AG04450 (cell line): Measurements from ENCODE around the gene RBM19. TPM values are rescaled to one million over a fixed set of nuclear protein-coding genes. Genes with fewer than 3 reads are reported as not detected.

Experiments used
- CTCF ChIA-PET: fragments of 300-600, 350-600 bp; formaldehyde crosslinking; extraction: SDS; loops from one replicate; lab custom pipeline; 2022; ENCODE audit warnings: antibody characterized with exemption, inconsistent platforms; lab: Charles Lee
- POLR2A ChIA-PET: fragments of 350-600 bp; formaldehyde crosslinking; extraction: SDS; loops from one replicate; lab custom pipeline; 2021; ENCODE audit warnings: antibody characterized with exemption, inconsistent platforms; lab: Yijun Ruan, JAX
- DNase-seq: peaks from one replicate; pipeline ENCODE4 v3.0.0-alpha.2; 2011; ENCODE audit warnings: low read depth, low spot score
- H3K27ac ChIP-seq: one replicate; pipeline ENCODE4 v1.5.1; 2012; ENCODE audit warnings: low read depth, low read length, control low read depth
- H3K27me3 ChIP-seq: one replicate; pipeline ENCODE4 v1.6.0; 2012; ENCODE audit warnings: low read length; ENCODE audit not compliant: control insufficient read depth, insufficient read depth
- H3K4me3 ChIP-seq: 2 replicates; pipeline ENCODE4 v1.5.1; 2011; ENCODE audit warnings: mild to moderate bottlenecking, low read depth, low read length, control low read depth
- H3K9me3 ChIP-seq: 2 replicates; pipeline ENCODE4 v1.5.1; 2012; ENCODE audit warnings: low read length; ENCODE audit not compliant: control insufficient read depth, insufficient read depth
- CTCF ChIP-seq: IDR thresholded peaks from 2 replicates; pipeline ENCODE4 v1.5.1; 2011; ENCODE audit warnings: low read depth, low read length, control low read depth, inconsistent platforms
- polyA plus RNA-seq: library from polyadenylated mRNA; depleted of rRNA; stranded (reverse); fragments of >200 nt; gene quantifications from 2 replicates; pipeline ENCODE4 v1.2.3, GENCODE V29; 2011

The RBM19 gene
- polyA plus RNA-seq, 1 experiment, result 10.6 TPM

DNA sequence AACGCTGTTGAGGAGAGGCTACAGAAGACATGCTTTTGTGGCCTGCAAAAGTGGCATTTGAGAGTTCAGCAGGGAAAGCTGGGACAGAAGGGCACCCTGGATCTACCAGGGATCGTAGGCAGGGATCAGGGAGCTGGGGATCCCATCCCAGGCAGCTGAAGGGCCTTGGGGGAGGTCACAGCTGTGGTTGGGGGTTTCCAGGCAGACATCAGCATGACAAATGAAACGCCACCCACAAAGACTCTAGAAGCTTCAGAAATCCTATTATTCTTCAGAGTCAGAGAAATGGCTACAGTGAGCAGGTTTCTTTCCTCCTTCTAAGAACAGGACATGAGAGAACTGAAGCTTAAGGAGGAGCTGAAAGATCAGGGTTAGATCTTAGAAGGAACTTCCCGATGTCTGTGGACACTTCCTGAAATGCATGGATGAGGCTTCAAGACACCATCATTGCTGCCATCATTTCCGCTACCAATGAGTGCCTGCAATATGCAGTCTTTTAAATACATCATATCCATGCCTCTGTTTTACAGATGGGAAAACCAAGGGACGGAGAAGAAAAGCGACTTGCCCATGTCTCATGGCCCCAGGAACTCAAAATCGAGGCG, 104.3 kb downstream of the RBM19 start:
- Histone ChIP-seq H3K27me3 (no peaks in the 10 kb centered on the region), H3K9me3 (no peaks in the 10 kb centered on the region), H3K27ac (peak overlapping the region; percentile 80), H3K4me3 (no peak overlapping the region)
- no peak for DNase-seq
- no peak for TF ChIP-seq CTCF
- CTCF ChIA-PET, result interaction anchor here (0.6 to 1.3 kb wide), 3 partner anchors 24 to 544 kb away, joined by 3 to 6 read pairs (median 4); no protein-coding TSS in a partner anchor
- POLR2A ChIA-PET, result interaction anchor here (0.8 to 1.8 kb wide), 2 partner anchors 9 to 14 kb away, joined by 3 to 4 read pairs; no protein-coding TSS in a partner anchor

GRCh38 chr12:113860950-113861349, 105.2 kb downstream of the RBM19 start:
- CTCF ChIA-PET, result no interaction called here
- Histone ChIP-seq H3K9me3 (no peaks in the 10 kb centered on the region), H3K27me3 (no peaks in the 10 kb centered on the region), H3K4me3 (peak overlapping the region; percentile 17; the same call in 1 of the 2 replicates), H3K27ac (peak overlapping the region; percentile 80)
- DNase-seq, result peak; percentile 86
- POLR2A ChIA-PET, result interaction anchor here (0.8 to 1.8 kb wide), 2 partner anchors 10 to 14 kb away, joined by 3 to 4 read pairs; no protein-coding TSS in a partner anchor
- no peak for TF ChIP-seq CTCF

DNA sequence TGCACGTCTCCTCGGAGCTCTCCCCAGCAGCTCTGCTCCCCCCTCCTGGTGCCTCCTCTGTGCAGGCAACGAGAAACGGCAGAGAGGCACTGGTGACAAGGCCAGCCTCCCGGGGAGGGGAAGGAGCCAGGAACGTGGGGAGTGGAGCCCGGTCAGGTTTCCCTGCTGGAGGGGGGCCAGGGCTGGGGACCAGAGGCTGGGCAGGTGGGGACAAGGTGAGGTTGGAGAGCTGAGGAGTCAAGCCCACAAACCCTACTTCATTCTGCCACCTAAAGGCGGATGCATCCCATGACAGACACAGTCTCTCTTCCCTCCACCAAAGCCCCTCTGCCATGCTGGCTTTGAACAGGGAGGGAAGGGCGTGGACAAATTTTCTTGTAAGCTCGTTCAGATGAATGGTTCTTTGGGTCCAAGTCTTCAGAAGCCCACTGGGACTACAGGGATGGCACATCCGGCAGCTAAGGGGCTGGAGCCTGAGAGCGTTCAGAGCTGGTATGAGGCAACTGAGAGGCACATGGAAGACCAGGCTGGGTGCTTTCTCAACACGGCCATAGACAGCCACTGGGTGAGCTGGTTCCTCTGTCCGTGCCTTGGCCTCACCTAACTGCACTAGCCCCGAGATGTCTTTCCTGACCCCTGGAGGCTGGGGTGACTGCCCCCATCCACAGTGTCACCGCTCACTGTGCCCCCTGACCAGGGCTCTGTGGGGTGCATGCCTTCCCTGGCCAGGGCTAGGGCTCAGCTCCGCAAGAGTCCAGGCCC, 105.9 kb downstream of the RBM19 start:
- POLR2A ChIA-PET, result interaction anchor here (1.8 kb wide), 1 partner anchor 15 kb away, joined by 4 read pairs; no protein-coding TSS in a partner anchor
- peak overlapping the region; percentile 80 for H3K27ac ChIP-seq
- CTCF ChIA-PET, result interaction anchor here (1.5 to 1.8 kb wide), 2 partner anchors 12 to 23 kb away, joined by 3 read pairs; no protein-coding TSS in a partner anchor

GRCh38 chr12:113858841-113859386, 107.2 kb downstream of the RBM19 start:
- CTCF ChIA-PET, result interaction anchor here (1.8 kb wide), 1 partner anchor 11 kb away, joined by 3 read pairs; no protein-coding TSS in a partner anchor
- no peak for DNase-seq

More for the DNA sequence above, 105.9 kb downstream of the RBM19 start:
- no peak overlapping the region for H3K4me3 ChIP-seq
- no peak for TF ChIP-seq CTCF
- no peak for DNase-seq
- no peaks in the 10 kb centered on the region for H3K9me3 ChIP-seq
- no peaks in the 10 kb centered on the region for H3K27me3 ChIP-seq

More at GRCh38 chr12:113858841-113859386, 107.2 kb downstream of the RBM19 start:
- Histone ChIP-seq H3K9me3 (no peaks in the 10 kb centered on the region), H3K27me3 (no peaks in the 10 kb centered on the region), H3K27ac (no peak overlapping the region), H3K4me3 (no peak overlapping the region)
- no peak for TF ChIP-seq CTCF
- POLR2A ChIA-PET, result no interaction called here
